Head of caudate nucleus (tissue), 42 donors: ENCODE results near the gene UBE2V1.
A peak's percentile ranks its signal among the peaks of the same experiment; 100 is the strongest.

Experiments
- DNase-seq, 42 donors: peaks; one replicate each; pipeline versions ENCODE4 v3.0.0 to v3.0.0-alpha.2; 2020 to 2021; ENCODE audit warnings: mixed read lengths in 7 of 42
- intact Hi-C: fragments of 100-400 bp; cut with DNase I; formaldehyde crosslinking; loops from one replicate; pipeline ENCODE4 v1.15.0; 2022

The UBE2V1 gene

GRCh38 chr20:50056951-50057713 is 55.8 kb downstream of the UBE2V1 start:
- DNase-seq, result no peak
- intact Hi-C loops, result no loop called here

- intact Hi-C loops, result no loop called here
- DNase-seq, result no peak
Measured at GRCh38 chr20:50056408-50056926, 56.5 kb downstream of the UBE2V1 start.

- intact Hi-C loops, result no loop called here
- DNase-seq, result no peak
Measured at GRCh38 chr20:50055524-50056083, 57.3 kb downstream of the UBE2V1 start.

GRCh38 chr20:50054626-50055511 is 58.1 kb downstream of the UBE2V1 start:
- intact Hi-C loops, result no loop called here
- peak; percentile 71 to 92 (median 85) for DNase-seq

- no peak for DNase-seq
- intact Hi-C loops, result no loop called here
Measured at GRCh38 chr20:50054231-50054547, 58.8 kb downstream of the UBE2V1 start.

GRCh38 chr20:50053362-50054230 is 59.4 kb downstream of the UBE2V1 start:
- intact Hi-C loops, result no loop called here
- DNase-seq, result no peak

- intact Hi-C loops, result no loop called here
- no peak for DNase-seq
Measured at GRCh38 chr20:50052550-50053361, 60.2 kb downstream of the UBE2V1 start.

GRCh38 chr20:50050660-50051308 is 62.2 kb downstream of the UBE2V1 start:
- DNase-seq, result no peak

GRCh38 chr20:50050214-50050613 is 62.7 kb downstream of the UBE2V1 start:
- intact Hi-C loops, result no loop called here
- DNase-seq, result no peak

More at GRCh38 chr20:50050660-50051308, 62.2 kb downstream of the UBE2V1 start:
- intact Hi-C loops, result no loop called here

- intact Hi-C loops, result no loop called here
- peak in 1 of 42 donors; percentile 35 for DNase-seq
Measured at GRCh38 chr20:50049442-50050026, 63.4 kb downstream of the UBE2V1 start.

- DNase-seq, result peak in 30 of 42 donors; percentile 10 to 69 (median 36)
- intact Hi-C loops, result no loop called here
Measured at GRCh38 chr20:50048420-50049166, 64.4 kb downstream of the UBE2V1 start.

- intact Hi-C loops, result no loop called here
- DNase-seq, result no peak
Measured at GRCh38 chr20:50044353-50044960, 68.5 kb downstream of the UBE2V1 start.

- intact Hi-C loops, result no loop called here
- no peak for DNase-seq
Measured at GRCh38 chr20:50043573-50044352, 69.2 kb downstream of the UBE2V1 start.

- DNase-seq, result no peak
- intact Hi-C loops, result no loop called here
Measured at GRCh38 chr20:50042370-50043313, 70.3 kb downstream of the UBE2V1 start.
